GM12891 (cell line): Measurements from ENCODE around the gene CXorf38.

Experiments
- PAX5 ChIP-seq: IDR thresholded peaks from 2 replicates; pipeline ENCODE4 v1.6.1; 2011; ENCODE audit warnings: low read length, moderate library complexity, mild to moderate bottlenecking; ENCODE audit not compliant: insufficient read depth, severe bottlenecking
- POLR2A ChIP-seq: IDR thresholded peaks from 2 replicates; pipeline ENCODE4 v1.6.1; 2011; ENCODE audit warnings: low read depth, low read length, control low read depth
- POLR2AphosphoS5 ChIP-seq: IDR thresholded peaks from 2 replicates; pipeline ENCODE4 v1.6.1; 2011; ENCODE audit warnings: low read depth, low read length, control low read depth

DNA sequence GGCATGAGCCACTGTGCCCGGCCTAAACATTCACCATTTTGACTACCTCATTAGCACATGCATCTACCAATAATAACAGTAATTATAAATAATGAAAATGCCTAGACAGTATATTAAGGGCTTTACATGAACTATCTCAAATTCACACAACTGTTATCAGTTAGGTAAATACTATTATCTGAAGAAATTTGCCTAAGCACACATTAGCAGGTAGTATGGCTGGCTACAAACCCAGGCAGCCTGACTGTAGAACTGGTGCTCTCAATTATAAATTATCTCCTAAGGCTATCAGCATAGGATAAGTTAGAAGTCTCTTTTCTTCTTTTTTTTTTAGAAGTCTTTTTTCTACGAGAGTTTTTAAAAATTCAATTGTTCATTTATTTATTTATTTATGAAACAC is 14.1 kb upstream of the CXorf38 start:
- TF ChIP-seq POLR2AphosphoS5 (no peak), POLR2A (no peak), PAX5 (no peak)
